ENCODE results near the gene RNF181. TPM values are rescaled to one million over a fixed set of nuclear protein-coding genes. Genes with fewer than 3 reads are reported as not detected.
"Not testable (repeated sequence)": the region's sequence is repeated elsewhere in the genome, so short reads cannot be mapped to it uniquely, and the experiment has no call there.

RNF181 gene
- total RNA-seq, 1 experiment from 2014 or later: 77.5 TPM

DNA sequence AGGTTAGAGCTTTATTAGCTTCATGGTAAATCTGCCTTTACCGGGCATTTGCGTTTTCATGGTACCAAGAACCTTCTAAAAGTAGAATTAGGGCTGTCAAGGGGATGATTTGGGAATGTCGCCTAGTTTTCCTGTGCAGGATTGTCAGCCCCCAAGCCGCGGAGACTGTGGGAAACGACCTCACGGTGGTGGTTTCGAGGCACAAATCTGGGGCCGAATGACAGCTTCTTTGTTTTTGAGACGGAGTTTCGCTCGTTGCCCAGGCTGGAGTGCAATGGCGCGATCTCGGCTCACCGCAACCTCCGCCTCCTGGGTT, 19.8 kb downstream of the RNF181 start:
- no peak for DNase-seq (ENCODE audit: low read depth, low spot score)
- CTCF ChIA-PET: no interaction called here
- no peaks in the 10 kb centered on the region for H3K9me3 ChIP-seq (ENCODE audit: control insufficient read depth in 1 of 2, insufficient read depth in 1 of 2, low read depth in 1 of 2, low read length in 2 of 2)
- H3K79me2 ChIP-seq (ENCODE audit: insufficient read depth, low read length): peaks cover 64% of the 10 kb centered on the region
- POLR2A ChIA-PET: interaction anchor here (1.4 kb wide), 1 partner anchor 59 kb away, joined by 4 read pairs; no protein-coding TSS in a partner anchor
- RAD21 ChIA-PET (ENCODE audit: low non-redundant PET in 1 of 2, low total read pairs in 2 of 2, uncharacterized antibody in 2 of 2, unreplicated experiment in 2 of 2): no interaction called here
- no TSS peak for BruUV-seq (replicated peaks)
- no peaks in the 10 kb centered on the region for H3K9me2 ChIP-seq (ENCODE audit: insufficient read depth)
- peak overlapping the region; percentile 93 for H3K27ac ChIP-seq (ENCODE audit: low read depth, low read length)
- peak overlapping the region in 1 of 2 experiments; percentile 80; a peak in 1 of 4 replicates for H3K4me3 ChIP-seq (replicated peaks in 1 of 2; ENCODE audit: low read depth in 1 of 2, low read length in 2 of 2)
- peak overlapping the region; percentile 58 for H3K4me2 ChIP-seq (ENCODE audit: low read length)
- H3K36me3 ChIP-seq (ENCODE audit: control insufficient read depth in 1 of 2, insufficient read depth in 2 of 2, low read length in 2 of 2): peaks cover 12 to 24% of the 10 kb centered on the region in 2 experiments; a peak in 3 of 4 replicates
- H2AFZ ChIP-seq (ENCODE audit: low read depth, low read length, poor library complexity, severe bottlenecking): no peak overlapping the region
- H4K20me1 ChIP-seq (ENCODE audit: insufficient read depth): no peaks in the 10 kb centered on the region
- H3K9ac ChIP-seq (ENCODE audit: low read length): peak overlapping the region; percentile 94; the same call in 1 of the 2 replicates
- peaks cover 14 to 35% of the 10 kb centered on the region in 2 experiments for H3K4me1 ChIP-seq (ENCODE audit: control insufficient read depth in 1 of 2, insufficient read depth in 2 of 2, low read length in 2 of 2)
- TF ChIP-seq JUND (IDR thresholded peaks at IDR 0.05) (no peak), CBX3 (IDR thresholded peaks at IDR 0.05; ENCODE audit: low read depth) (no peak), EZH2 (IDR thresholded peaks at IDR 0.05) (no peak), SIN3A (IDR thresholded peaks at IDR 0.05; ENCODE audit: low read depth) (no peak), CEBPB (IDR thresholded peaks at IDR 0.05; ENCODE audit: low read depth) (no peak), POLR2AphosphoS5 (IDR thresholded peaks at IDR 0.05; ENCODE audit: low read depth, low read length) (no peak), POLR2A (IDR thresholded peaks at IDR 0.05; ENCODE audit: borderline replicate concordance, extremely low read depth, insufficient read depth, insufficient read length) (no peak), EZH2phosphoT487 (IDR thresholded peaks at IDR 0.05; ENCODE audit: borderline replicate concordance) (no peak), SRF (IDR thresholded peaks at IDR 0.05; ENCODE audit: low read depth) (no peak), ELF1 (IDR thresholded peaks at IDR 0.05; ENCODE audit: borderline replicate concordance, low read depth) (no peak), EGR1 (IDR thresholded peaks at IDR 0.05; ENCODE audit: low read depth) (no peak), RAD21 (IDR thresholded peaks at IDR 0.05; ENCODE audit: low read depth) (no peak), ZNF274 (IDR thresholded peaks at IDR 0.05; ENCODE audit: low read depth, low read length) (no peak)
- TF ChIP-seq, protein P1, sequence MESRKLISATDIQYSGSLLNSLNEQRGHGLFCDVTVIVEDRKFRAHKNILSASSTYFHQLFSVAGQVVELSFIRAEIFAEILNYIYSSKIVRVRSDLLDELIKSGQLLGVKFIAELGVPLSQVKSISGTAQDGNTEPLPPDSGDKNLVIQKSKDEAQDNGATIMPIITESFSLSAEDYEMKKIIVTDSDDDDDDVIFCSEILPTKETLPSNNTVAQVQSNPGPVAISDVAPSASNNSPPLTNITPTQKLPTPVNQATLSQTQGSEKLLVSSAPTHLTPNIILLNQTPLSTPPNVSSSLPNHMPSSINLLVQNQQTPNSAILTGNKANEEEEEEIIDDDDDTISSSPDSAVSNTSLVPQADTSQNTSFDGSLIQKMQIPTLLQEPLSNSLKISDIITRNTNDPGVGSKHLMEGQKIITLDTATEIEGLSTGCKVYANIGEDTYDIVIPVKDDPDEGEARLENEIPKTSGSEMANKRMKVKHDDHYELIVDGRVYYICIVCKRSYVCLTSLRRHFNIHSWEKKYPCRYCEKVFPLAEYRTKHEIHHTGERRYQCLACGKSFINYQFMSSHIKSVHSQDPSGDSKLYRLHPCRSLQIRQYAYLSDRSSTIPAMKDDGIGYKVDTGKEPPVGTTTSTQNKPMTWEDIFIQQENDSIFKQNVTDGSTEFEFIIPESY (IDR thresholded peaks at IDR 0.05; ENCODE audit: extremely low read depth, insufficient replicate concordance, low read length): no peak
- intact Hi-C loops (cut with micrococcal nuclease): no loop called here
- H3K27me3 ChIP-seq (ENCODE audit: insufficient read depth, low read length): no peaks in the 10 kb centered on the region
- no peak for ATAC-seq

DNA sequence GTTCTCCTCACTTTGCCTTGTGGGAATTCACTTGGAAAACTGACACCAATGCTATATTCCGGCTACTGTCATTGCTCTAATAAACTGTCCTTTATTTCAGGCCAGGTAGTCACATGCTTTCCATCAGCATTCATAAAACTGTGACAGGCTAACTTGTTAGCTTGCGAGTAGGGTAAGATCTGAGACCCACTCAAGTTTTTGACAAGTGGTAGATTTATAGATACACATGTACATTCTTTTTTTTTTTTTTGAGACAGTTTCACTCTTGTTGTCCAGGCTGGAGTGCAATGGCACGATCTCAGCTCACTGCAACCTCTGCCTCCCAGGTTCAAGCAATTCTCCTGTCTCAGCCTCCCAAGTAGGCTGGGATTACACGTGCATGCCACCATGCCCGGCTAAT, 22.2 kb downstream of the RNF181 start:
- H3K4me3 ChIP-seq (replicated peaks in 1 of 2; ENCODE audit: low read depth in 1 of 2, low read length in 2 of 2): peak overlapping the region; percentile 80 to 87; a peak in 3 of 4 replicates
- CTCF ChIA-PET; H3K27ac ChIP-seq (ENCODE audit: low read depth, low read length); H3K9me3 ChIP-seq (ENCODE audit: control insufficient read depth in 1 of 2, insufficient read depth in 1 of 2, low read depth in 1 of 2, low read length in 2 of 2); ATAC-seq; H3K27me3 ChIP-seq (ENCODE audit: insufficient read depth, low read length); H2AFZ ChIP-seq (ENCODE audit: low read depth, low read length, poor library complexity, severe bottlenecking); POLR2A ChIA-PET; DNase-seq (ENCODE audit: low read depth, low spot score); RAD21 ChIA-PET (ENCODE audit: low non-redundant PET in 1 of 2, low total read pairs in 2 of 2, uncharacterized antibody in 2 of 2, unreplicated experiment in 2 of 2); H4K20me1 ChIP-seq (ENCODE audit: insufficient read depth); H3K9me2 ChIP-seq (ENCODE audit: insufficient read depth); BruUV-seq (replicated peaks); intact Hi-C loops (cut with micrococcal nuclease): not testable (repeated sequence)
- peak overlapping the region; percentile 58 for H3K4me2 ChIP-seq (ENCODE audit: low read length)
- H3K79me2 ChIP-seq (ENCODE audit: insufficient read depth, low read length): peaks cover 72% of the 10 kb centered on the region
- peaks cover 12 to 27% of the 10 kb centered on the region in 2 experiments for H3K4me1 ChIP-seq (ENCODE audit: control insufficient read depth in 1 of 2, insufficient read depth in 2 of 2, low read length in 2 of 2)
- peaks cover 30 to 37% of the 10 kb centered on the region in 2 experiments for H3K36me3 ChIP-seq (ENCODE audit: control insufficient read depth in 1 of 2, insufficient read depth in 2 of 2, low read length in 2 of 2)
- H3K9ac ChIP-seq (ENCODE audit: low read length): peak overlapping the region; percentile 94
